Mammary epithelial cell (primary cell): ENCODE results near the gene ARR3.

Experiments used
- EZH2 ChIP-seq: IDR thresholded peaks from 2 replicates; pipeline ENCODE4 v1.6.1; 2012; ENCODE audit warnings: low read length, inconsistent platforms, borderline replicate concordance
- TF ChIP-seq, protein P1 (sequence below), 2 donors: IDR thresholded peaks in 1 of 2; conservative IDR thresholded peaks in 1 of 2; 2 replicates each; pipeline ENCODE4 v1.5.1; 2011 to 2012; ENCODE audit warnings: inconsistent platforms in 2 of 2, low read length in 2 of 2, mild to moderate bottlenecking in 2 of 2, control low read depth in 1 of 2, low read depth in 1 of 2; ENCODE audit not compliant: insufficient read depth in 1 of 2; ENCODE audit errors: extremely low read depth in 1 of 2

DNA sequence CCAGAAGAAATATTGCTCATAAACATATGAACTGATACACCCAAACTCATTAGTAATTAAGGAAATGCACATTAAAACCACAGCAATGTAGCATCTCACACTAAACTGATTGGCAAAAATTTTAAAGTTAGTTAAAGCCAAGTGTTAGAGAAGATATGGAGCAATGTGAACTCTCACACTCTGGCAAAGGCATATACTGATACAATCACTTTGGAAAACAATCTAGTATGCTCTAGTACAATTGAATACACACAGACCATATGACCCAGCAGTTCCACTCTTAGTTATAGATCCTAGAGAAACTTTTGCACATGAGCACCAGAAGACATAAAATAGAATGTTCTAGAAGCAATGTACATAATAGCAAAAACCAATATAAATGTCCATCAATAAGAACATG is 42.1 kb upstream of the ARR3 start:
- TF ChIP-seq, protein P1, sequence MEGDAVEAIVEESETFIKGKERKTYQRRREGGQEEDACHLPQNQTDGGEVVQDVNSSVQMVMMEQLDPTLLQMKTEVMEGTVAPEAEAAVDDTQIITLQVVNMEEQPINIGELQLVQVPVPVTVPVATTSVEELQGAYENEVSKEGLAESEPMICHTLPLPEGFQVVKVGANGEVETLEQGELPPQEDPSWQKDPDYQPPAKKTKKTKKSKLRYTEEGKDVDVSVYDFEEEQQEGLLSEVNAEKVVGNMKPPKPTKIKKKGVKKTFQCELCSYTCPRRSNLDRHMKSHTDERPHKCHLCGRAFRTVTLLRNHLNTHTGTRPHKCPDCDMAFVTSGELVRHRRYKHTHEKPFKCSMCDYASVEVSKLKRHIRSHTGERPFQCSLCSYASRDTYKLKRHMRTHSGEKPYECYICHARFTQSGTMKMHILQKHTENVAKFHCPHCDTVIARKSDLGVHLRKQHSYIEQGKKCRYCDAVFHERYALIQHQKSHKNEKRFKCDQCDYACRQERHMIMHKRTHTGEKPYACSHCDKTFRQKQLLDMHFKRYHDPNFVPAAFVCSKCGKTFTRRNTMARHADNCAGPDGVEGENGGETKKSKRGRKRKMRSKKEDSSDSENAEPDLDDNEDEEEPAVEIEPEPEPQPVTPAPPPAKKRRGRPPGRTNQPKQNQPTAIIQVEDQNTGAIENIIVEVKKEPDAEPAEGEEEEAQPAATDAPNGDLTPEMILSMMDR (conservative IDR thresholded peaks at IDR 0.05 in 1 of 2, IDR thresholded peaks at IDR 0.05 in 1 of 2; ENCODE audit: extremely low read depth in 1 of 2, insufficient read depth in 1 of 2, low read depth in 1 of 2, low read length in 2 of 2): no peak
- no peak for TF ChIP-seq EZH2
